Liver (tissue), 9 donors: ENCODE measurements around the gene ZNF837. TPM values are rescaled to one million over a fixed set of nuclear protein-coding genes. Genes with fewer than 3 reads are reported as not detected.
A peak's percentile ranks its signal among the peaks of the same experiment; 100 is the strongest.

Experiments used
- DNase-seq: peaks from one replicate; pipeline ENCODE4 v3.0.0-alpha.2; 2017; ENCODE audit warnings: low spot score
- H3K27ac ChIP-seq, 2 donors: one replicate each; pipeline ENCODE4 v1.7.0; 2013; ENCODE audit warnings: inconsistent platforms in 2 of 2, low read length in 2 of 2, control low read depth in 1 of 2, low read depth in 1 of 2, mild to moderate bottlenecking in 1 of 2
- H3K27me3 ChIP-seq, 4 donors: one replicate each; pipeline versions ENCODE4 v1.6.1 to v1.7.0; 2013; ENCODE audit warnings: low read length in 3 of 4, inconsistent platforms in 1 of 4, mild to moderate bottlenecking in 1 of 4, moderate library complexity in 1 of 4; ENCODE audit not compliant: control insufficient read depth in 4 of 4, insufficient read depth in 4 of 4
- H3K36me3 ChIP-seq, 4 donors: one replicate each; pipeline versions ENCODE4 v1.6.1 to v1.7.0; 2013; ENCODE audit warnings: low read length in 3 of 4, mild to moderate bottlenecking in 3 of 4, low read depth in 1 of 4, moderate library complexity in 1 of 4; ENCODE audit not compliant: control insufficient read depth in 4 of 4, insufficient read depth in 3 of 4
- H3K4me1 ChIP-seq, 4 donors: one replicate each; pipeline versions ENCODE4 v1.6.1 to v1.7.0; 2013; ENCODE audit warnings: low read length in 3 of 4, mild to moderate bottlenecking in 3 of 4, moderate library complexity in 1 of 4; ENCODE audit not compliant: control insufficient read depth in 4 of 4, insufficient read depth in 4 of 4
- H3K4me3 ChIP-seq, 3 donors: one replicate each; pipeline versions ENCODE4 v1.6.1 to v1.7.0; 2013; ENCODE audit warnings: low read length in 3 of 3, control low read depth in 1 of 3, low read depth in 1 of 3, mild to moderate bottlenecking in 1 of 3
- H3K9ac ChIP-seq, 2 donors: one replicate each; pipeline ENCODE4 v1.7.0; 2013; ENCODE audit warnings: low read length in 2 of 2, mild to moderate bottlenecking in 2 of 2, moderate library complexity in 2 of 2, control low read depth in 1 of 2, low read depth in 1 of 2
- H3K9me3 ChIP-seq, 4 donors: one replicate each; pipeline versions ENCODE4 v1.6.1 to v1.7.0; 2013; ENCODE audit warnings: low read length in 3 of 4; ENCODE audit not compliant: control insufficient read depth in 4 of 4
- ATF3 ChIP-seq: IDR thresholded peaks from 2 replicates; pipeline ENCODE4 v1.6.1; 2016; ENCODE audit warnings: antibody characterized with exemption
- EGR1 ChIP-seq, 2 donors: IDR thresholded peaks; 2 replicates each; pipeline ENCODE4 v1.6.1; 2016 to 2018; ENCODE audit warnings: antibody characterized with exemption in 2 of 2, low read depth in 2 of 2
- FOXA1 ChIP-seq: IDR thresholded peaks from 2 replicates; pipeline ENCODE4 v1.6.1; 2016; ENCODE audit warnings: antibody characterized with exemption
- FOXA2 ChIP-seq: IDR thresholded peaks from 2 replicates; pipeline ENCODE4 v1.6.1; 2016; ENCODE audit warnings: antibody characterized with exemption
- GABPA ChIP-seq, 2 donors: IDR thresholded peaks in 1 of 2; conservative IDR thresholded peaks in 1 of 2; 2 replicates each; pipeline ENCODE4 v1.6.1; 2016; ENCODE audit warnings: antibody characterized with exemption in 2 of 2, mild to moderate bottlenecking in 1 of 2, moderate library complexity in 1 of 2
- HNF4A ChIP-seq, 2 donors: conservative IDR thresholded peaks; 2 replicates each; pipeline ENCODE4 v1.6.1; 2016; ENCODE audit warnings: antibody characterized with exemption in 2 of 2, mild to moderate bottlenecking in 2 of 2
- HNF4G ChIP-seq: IDR thresholded peaks from 2 replicates; pipeline ENCODE4 v1.6.1; 2016; ENCODE audit warnings: antibody characterized with exemption
- JUND ChIP-seq, 2 donors: IDR thresholded peaks; 2 replicates each; pipeline ENCODE4 v1.6.1; 2016; ENCODE audit warnings: antibody characterized with exemption in 2 of 2
- MAX ChIP-seq: IDR thresholded peaks from 2 replicates; pipeline ENCODE4 v1.6.1; 2016; ENCODE audit warnings: antibody characterized with exemption
- NR2F2 ChIP-seq: IDR thresholded peaks from 2 replicates; pipeline ENCODE4 v1.6.1; 2016; ENCODE audit warnings: antibody characterized with exemption
- RAD21 ChIP-seq, 2 donors: IDR thresholded peaks; 2 replicates each; pipeline ENCODE4 v1.6.1; 2016; ENCODE audit warnings: antibody characterized with exemption in 2 of 2, mild to moderate bottlenecking in 2 of 2
- RXRA ChIP-seq, 2 donors: IDR thresholded peaks; 2 replicates each; pipeline ENCODE4 v1.6.1; 2017 to 2018; ENCODE audit warnings: antibody characterized with exemption in 2 of 2, mild to moderate bottlenecking in 1 of 2
- SP1 ChIP-seq: IDR thresholded peaks from 2 replicates; pipeline ENCODE4 v1.6.1; 2018; ENCODE audit warnings: antibody characterized with exemption, mild to moderate bottlenecking
- TAF1 ChIP-seq: conservative IDR thresholded peaks from 2 replicates; pipeline ENCODE4 v1.6.1; 2016; ENCODE audit warnings: antibody characterized with exemption, mild to moderate bottlenecking
- YY1 ChIP-seq: IDR thresholded peaks from 2 replicates; pipeline ENCODE4 v1.6.1; 2016; ENCODE audit warnings: antibody characterized with exemption, mild to moderate bottlenecking
- WGBS: extraction: QIAGEN DNeasy Blood & Tissue Kit; methylation state at CpG from one replicate; pipeline ENCODE4 v1.1.7; 2013; 5-methylcytosine and 5-hydroxymethylcytosine counted together
- polyA plus RNA-seq, 2 donors: library from polyadenylated mRNA; stranded (reverse) in 1 of 2; unstranded in 1 of 2; fragments of 200-250 nt in 1 of 2; fragments of >200 nt in 1 of 2; fragmentation: Nextera tagmentation in 1 of 2; extraction: Ambion mirVana in 1 of 2; gene quantifications; one replicate each; pipeline versions ENCODE4 v1.2.1 to v1.2.3, GENCODE V29; 2013 to 2015
- total RNA-seq, 2 donors: library from RNA; depleted of rRNA; stranded (reverse); fragments of >200 nt; gene quantifications; one replicate each; pipeline ENCODE4 v1.2.3, GENCODE V29; 2014
- TF ChIP-seq, protein P1 (sequence below): fragments of 150-350 bp; IDR thresholded peaks from 2 replicates; pipeline ENCODE4 v1.5.1; 2017; ENCODE audit warnings: improper control_type of control experiment, low read depth, low read length; ENCODE audit not compliant: missing input control
- TF ChIP-seq, protein P2 (sequence below): IDR thresholded peaks from 2 replicates; pipeline ENCODE4 v1.6.1; 2016; ENCODE audit warnings: antibody characterized with exemption
- donor health status: healthy.
- donor health status: healthy.
- donor health status: healthy.
- donor health status: healthy.
- donor health status: healthy.

Gene ZNF837
- total and polyA plus RNA-seq, 4 donors: 0.54 to 3.6 (median 2.3) TPM

DNA sequence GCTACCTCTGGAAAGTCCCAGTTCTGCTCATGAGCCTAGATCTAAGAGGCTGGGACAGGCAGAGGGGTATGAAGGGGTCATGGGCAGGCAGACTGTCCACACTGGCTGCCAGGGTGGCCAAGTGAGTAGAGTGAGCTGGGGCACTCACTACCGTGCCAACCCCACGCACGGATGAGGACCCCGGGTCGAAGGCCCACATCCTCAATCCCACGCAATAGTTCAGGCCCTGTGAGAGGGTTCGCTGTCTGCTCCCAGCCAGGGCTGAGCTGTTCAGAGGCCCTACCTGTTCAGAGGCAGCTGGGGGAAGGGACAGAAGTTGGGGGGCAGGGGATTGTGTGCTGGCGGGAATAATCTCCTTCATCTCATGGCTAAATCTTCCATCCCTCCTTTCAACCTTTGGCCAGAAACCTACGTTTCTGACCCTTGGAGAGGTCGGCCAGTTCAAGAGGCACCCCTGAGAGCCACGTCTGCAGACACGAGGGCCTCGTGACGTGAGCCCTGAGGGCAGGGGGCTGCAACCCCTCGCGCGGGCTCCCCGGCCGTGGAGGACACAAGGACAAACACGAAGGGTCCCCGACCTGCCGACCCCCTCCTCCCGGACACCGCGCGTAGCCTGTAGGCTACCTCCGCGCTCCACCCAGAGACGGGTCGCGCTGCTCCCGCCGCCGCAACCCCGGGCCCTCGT, 5.2 kb upstream of the ZNF837 start:
- Histone ChIP-seq H3K36me3 (peaks cover 4 to 17% (median 10%) of the 10 kb centered on the region in 4 donors), H3K27ac (peak overlapping the region; percentile 99)

DNA sequence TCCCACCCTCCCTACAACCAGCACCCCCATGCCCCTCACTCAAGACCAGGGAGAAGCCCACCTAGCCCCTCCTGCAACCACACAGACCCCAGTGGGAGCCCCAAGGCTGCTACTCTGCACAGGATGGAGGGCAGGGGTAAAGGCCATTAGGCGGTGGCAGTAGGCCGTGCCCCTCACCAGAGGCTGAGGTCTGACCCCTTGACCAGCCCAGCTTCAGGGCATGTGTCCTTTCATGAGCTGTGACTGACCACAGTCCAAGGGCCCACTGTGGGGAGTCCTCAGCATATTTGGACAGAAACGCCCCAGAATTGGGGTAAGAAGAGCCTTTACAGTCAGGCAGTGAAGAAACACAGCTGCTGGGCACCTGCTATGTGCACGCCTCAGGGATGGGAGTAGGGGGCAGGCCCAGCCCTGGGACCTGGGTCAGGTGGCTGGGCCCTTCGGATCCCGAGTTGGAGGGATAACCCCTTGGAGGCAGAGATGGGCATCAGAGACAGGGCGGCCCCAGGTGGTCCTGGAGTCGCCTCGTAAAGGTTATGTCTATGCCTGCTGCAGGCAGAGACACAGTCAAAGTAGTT, 4.6 kb upstream of the ZNF837 start:
- peaks cover 0 to 11% (median 6%) of the 10 kb centered on the region in 4 donors for H3K36me3 ChIP-seq
- peaks cover 14 to 34% (median 25%) of the 10 kb centered on the region in 4 donors for H3K4me1 ChIP-seq
- H3K27me3 ChIP-seq: no peaks in the 10 kb centered on the region
- no peak overlapping the region for H3K9ac ChIP-seq
- peak overlapping the region in 1 of 3 donors; percentile 72 for H3K4me3 ChIP-seq
- H3K27ac ChIP-seq: peak overlapping the region; percentile 99
- DNase-seq: no peak
- no peaks in the 10 kb centered on the region for H3K9me3 ChIP-seq
- 86% methylated on average over 9 of the region's 9 CpGs for WGBS
- TF ChIP-seq ATF3 (no peak), NR2F2 (no peak), FOXA2 (no peak), JUND (IDR thresholded peaks at IDR 0.05) (no peak), SP1 (no peak), HNF4G (no peak), GABPA (IDR thresholded peaks at IDR 0.05 in 1 of 2, conservative IDR thresholded peaks at IDR 0.05 in 1 of 2) (no peak), EGR1 (IDR thresholded peaks at IDR 0.05; ENCODE audit: low read depth in 2 of 2) (no peak), TAF1 (no peak), RXRA (IDR thresholded peaks at IDR 0.05) (no peak), MAX (no peak), FOXA1 (no peak), HNF4A (conservative IDR thresholded peaks at IDR 0.05) (no peak), YY1 (no peak)
- TF ChIP-seq, protein P1, sequence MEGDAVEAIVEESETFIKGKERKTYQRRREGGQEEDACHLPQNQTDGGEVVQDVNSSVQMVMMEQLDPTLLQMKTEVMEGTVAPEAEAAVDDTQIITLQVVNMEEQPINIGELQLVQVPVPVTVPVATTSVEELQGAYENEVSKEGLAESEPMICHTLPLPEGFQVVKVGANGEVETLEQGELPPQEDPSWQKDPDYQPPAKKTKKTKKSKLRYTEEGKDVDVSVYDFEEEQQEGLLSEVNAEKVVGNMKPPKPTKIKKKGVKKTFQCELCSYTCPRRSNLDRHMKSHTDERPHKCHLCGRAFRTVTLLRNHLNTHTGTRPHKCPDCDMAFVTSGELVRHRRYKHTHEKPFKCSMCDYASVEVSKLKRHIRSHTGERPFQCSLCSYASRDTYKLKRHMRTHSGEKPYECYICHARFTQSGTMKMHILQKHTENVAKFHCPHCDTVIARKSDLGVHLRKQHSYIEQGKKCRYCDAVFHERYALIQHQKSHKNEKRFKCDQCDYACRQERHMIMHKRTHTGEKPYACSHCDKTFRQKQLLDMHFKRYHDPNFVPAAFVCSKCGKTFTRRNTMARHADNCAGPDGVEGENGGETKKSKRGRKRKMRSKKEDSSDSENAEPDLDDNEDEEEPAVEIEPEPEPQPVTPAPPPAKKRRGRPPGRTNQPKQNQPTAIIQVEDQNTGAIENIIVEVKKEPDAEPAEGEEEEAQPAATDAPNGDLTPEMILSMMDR: no peak

More for the DNA sequence above, 5.2 kb upstream of the ZNF837 start:
- Histone ChIP-seq H3K4me1 (peaks cover 14 to 33% (median 25%) of the 10 kb centered on the region in 4 donors), H3K9ac (peak overlapping the region; percentile 61 to 95), H3K27me3 (no peaks in the 10 kb centered on the region), H3K9me3 (no peaks in the 10 kb centered on the region), H3K4me3 (peak overlapping the region; percentile 72 to 91 (median 87))
- no peak for DNase-seq
- WGBS: 13% methylated on average over 36 of the region's 36 CpGs
- no peak for TF ChIP-seq ATF3
- no peak for TF ChIP-seq NR2F2
- TF ChIP-seq, protein P1: no peak
- TF ChIP-seq FOXA1: no peak
- no peak for TF ChIP-seq FOXA2
- no peak for TF ChIP-seq RAD21 (IDR thresholded peaks at IDR 0.05)
- TF ChIP-seq, protein P2, sequence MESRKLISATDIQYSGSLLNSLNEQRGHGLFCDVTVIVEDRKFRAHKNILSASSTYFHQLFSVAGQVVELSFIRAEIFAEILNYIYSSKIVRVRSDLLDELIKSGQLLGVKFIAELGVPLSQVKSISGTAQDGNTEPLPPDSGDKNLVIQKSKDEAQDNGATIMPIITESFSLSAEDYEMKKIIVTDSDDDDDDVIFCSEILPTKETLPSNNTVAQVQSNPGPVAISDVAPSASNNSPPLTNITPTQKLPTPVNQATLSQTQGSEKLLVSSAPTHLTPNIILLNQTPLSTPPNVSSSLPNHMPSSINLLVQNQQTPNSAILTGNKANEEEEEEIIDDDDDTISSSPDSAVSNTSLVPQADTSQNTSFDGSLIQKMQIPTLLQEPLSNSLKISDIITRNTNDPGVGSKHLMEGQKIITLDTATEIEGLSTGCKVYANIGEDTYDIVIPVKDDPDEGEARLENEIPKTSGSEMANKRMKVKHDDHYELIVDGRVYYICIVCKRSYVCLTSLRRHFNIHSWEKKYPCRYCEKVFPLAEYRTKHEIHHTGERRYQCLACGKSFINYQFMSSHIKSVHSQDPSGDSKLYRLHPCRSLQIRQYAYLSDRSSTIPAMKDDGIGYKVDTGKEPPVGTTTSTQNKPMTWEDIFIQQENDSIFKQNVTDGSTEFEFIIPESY: no peak
- TF ChIP-seq GABPA (IDR thresholded peaks at IDR 0.05 in 1 of 2, conservative IDR thresholded peaks at IDR 0.05 in 1 of 2): no peak
- no peak for TF ChIP-seq HNF4A (conservative IDR thresholded peaks at IDR 0.05)
- TF ChIP-seq SP1: no peak
- TF ChIP-seq JUND (IDR thresholded peaks at IDR 0.05): no peak
- TF ChIP-seq TAF1: no peak
- TF ChIP-seq MAX: no peak
